SK-N-SH treated with all-trans-retinoic acid at 6 μM for 48 hours (cell line): ENCODE data around the gene SFXN5.

Experiments used
- BACH2 ChIP-seq: fragments of 250-450 bp; sonication (Bioruptor Pico); IDR thresholded peaks from 2 replicates; pipeline ENCODE4 v1.9.0; 2021; ENCODE audit warnings: mild to moderate bottlenecking, borderline replicate concordance
- CREB5 ChIP-seq: fragments of 250-450 bp; sonication (Bioruptor Pico); IDR thresholded peaks from 2 replicates; pipeline ENCODE4 v1.5.1; 2020; ENCODE audit warnings: low read depth, mild to moderate bottlenecking, moderate library complexity
- CSDC2 ChIP-seq: fragments of 250-450 bp; sonication (Bioruptor Pico); IDR thresholded peaks from 2 replicates; pipeline ENCODE4 v1.5.0; 2020; ENCODE audit warnings: mild to moderate bottlenecking, moderate library complexity
- GLIS3 ChIP-seq: fragments of 250-450 bp; sonication (Bioruptor Pico); IDR thresholded peaks from 2 replicates; pipeline ENCODE4 v1.5.0; 2020; ENCODE audit warnings: mild to moderate bottlenecking, moderate library complexity
- ISL1 ChIP-seq: fragments of 250-450 bp; sonication (Bioruptor Pico); IDR thresholded peaks from 2 replicates; pipeline ENCODE4 v2.1.2; 2022; ENCODE audit warnings: mild to moderate bottlenecking, moderate library complexity
- PATZ1 ChIP-seq: fragments of 250-450 bp; sonication (Bioruptor Pico); IDR thresholded peaks from 2 replicates; pipeline ENCODE4 v1.8.0; 2020; ENCODE audit warnings: mild to moderate bottlenecking, moderate library complexity, borderline replicate concordance
- TCF4 ChIP-seq: fragments of 250-450 bp; sonication (Bioruptor Pico); IDR thresholded peaks from 2 replicates; pipeline ENCODE4 v1.8.0; 2021; ENCODE audit warnings: mild to moderate bottlenecking, moderate library complexity, borderline replicate concordance
- TOX ChIP-seq: fragments of 250-450 bp; sonication (Bioruptor Pico); IDR thresholded peaks from 2 replicates; pipeline ENCODE4 v1.8.0; 2021; ENCODE audit warnings: mild to moderate bottlenecking, moderate library complexity, borderline replicate concordance
- TSHZ2 ChIP-seq: fragments of 250-450 bp; sonication (Bioruptor Pico); IDR thresholded peaks from 2 replicates; pipeline ENCODE4 v1.5.0; 2020; ENCODE audit warnings: mild to moderate bottlenecking, moderate library complexity
- ZFP3 ChIP-seq: fragments of 250-450 bp; sonication (Bioruptor Pico); IDR thresholded peaks from 2 replicates; pipeline ENCODE4 v1.5.0; 2020; ENCODE audit warnings: mild to moderate bottlenecking, moderate library complexity
- ZFP30 ChIP-seq: fragments of 450-650 bp; formaldehyde crosslinking; IDR thresholded peaks from 2 replicates; pipeline ENCODE4 v1.5.0; 2022; ENCODE audit warnings: mild to moderate bottlenecking, moderate library complexity
- ZNF70 ChIP-seq: fragments of 450-650 bp; formaldehyde crosslinking; IDR thresholded peaks from 2 replicates; pipeline ENCODE4 v1.5.0; 2020; ENCODE audit warnings: mild to moderate bottlenecking, moderate library complexity
- ZNF8 ChIP-seq: fragments of 450-650 bp; formaldehyde crosslinking; IDR thresholded peaks from 2 replicates; pipeline ENCODE4 v1.5.0; 2020; ENCODE audit warnings: mild to moderate bottlenecking, moderate library complexity
- TF ChIP-seq, protein P1 (sequence below): fragments of 250-450 bp; sonication (Bioruptor Pico); IDR thresholded peaks from 2 replicates; pipeline ENCODE4 v1.5.1; 2021; ENCODE audit warnings: mild to moderate bottlenecking, moderate library complexity

GRCh38 chr2:73111073-73112025, 39.8 kb upstream of the SFXN5 start:
- TF ChIP-seq ISL1 (CRISPR knock-in tag) (no peak), ZNF70 (CRISPR knock-in tag) (no peak), TCF4 (CRISPR knock-in tag) (no peak), BACH2 (CRISPR knock-in tag) (no peak), TOX (CRISPR knock-in tag) (no peak), TSHZ2 (CRISPR knock-in tag) (no peak), CSDC2 (CRISPR knock-in tag) (no peak), ZNF8 (CRISPR knock-in tag) (no peak), CREB5 (CRISPR knock-in tag) (no peak), ZFP30 (CRISPR knock-in tag) (no peak), ZFP3 (CRISPR knock-in tag) (no peak), PATZ1 (CRISPR knock-in tag) (no peak), GLIS3 (CRISPR knock-in tag) (no peak)
- TF ChIP-seq, protein P1, sequence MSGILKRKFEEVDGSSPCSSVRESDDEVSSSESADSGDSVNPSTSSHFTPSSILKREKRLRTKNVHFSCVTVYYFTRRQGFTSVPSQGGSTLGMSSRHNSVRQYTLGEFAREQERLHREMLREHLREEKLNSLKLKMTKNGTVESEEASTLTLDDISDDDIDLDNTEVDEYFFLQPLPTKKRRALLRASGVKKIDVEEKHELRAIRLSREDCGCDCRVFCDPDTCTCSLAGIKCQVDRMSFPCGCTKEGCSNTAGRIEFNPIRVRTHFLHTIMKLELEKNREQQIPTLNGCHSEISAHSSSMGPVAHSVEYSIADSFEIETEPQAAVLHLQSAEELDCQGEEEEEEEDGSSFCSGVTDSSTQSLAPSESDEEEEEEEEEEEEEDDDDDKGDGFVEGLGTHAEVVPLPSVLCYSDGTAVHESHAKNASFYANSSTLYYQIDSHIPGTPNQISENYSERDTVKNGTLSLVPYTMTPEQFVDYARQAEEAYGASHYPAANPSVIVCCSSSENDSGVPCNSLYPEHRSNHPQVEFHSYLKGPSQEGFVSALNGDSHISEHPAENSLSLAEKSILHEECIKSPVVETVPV (CRISPR knock-in tag): no peak
